GM21360 (cell line): Measurements from ENCODE around the gene AXIN1.
"Not testable (repeated sequence)": the region's sequence is repeated elsewhere in the genome, so short reads cannot be mapped to it uniquely, and the experiment has no call there.

ENCODE experiments used
- ATAC-seq: cut with Tn5 transposase; IDR thresholded peaks from one replicate; pipeline ENCODE4 v1.9.1; 2021; ENCODE audit warnings: mild to moderate bottlenecking, moderate library complexity; ENCODE audit not compliant: unreplicated experiment

AXIN1 gene

DNA sequence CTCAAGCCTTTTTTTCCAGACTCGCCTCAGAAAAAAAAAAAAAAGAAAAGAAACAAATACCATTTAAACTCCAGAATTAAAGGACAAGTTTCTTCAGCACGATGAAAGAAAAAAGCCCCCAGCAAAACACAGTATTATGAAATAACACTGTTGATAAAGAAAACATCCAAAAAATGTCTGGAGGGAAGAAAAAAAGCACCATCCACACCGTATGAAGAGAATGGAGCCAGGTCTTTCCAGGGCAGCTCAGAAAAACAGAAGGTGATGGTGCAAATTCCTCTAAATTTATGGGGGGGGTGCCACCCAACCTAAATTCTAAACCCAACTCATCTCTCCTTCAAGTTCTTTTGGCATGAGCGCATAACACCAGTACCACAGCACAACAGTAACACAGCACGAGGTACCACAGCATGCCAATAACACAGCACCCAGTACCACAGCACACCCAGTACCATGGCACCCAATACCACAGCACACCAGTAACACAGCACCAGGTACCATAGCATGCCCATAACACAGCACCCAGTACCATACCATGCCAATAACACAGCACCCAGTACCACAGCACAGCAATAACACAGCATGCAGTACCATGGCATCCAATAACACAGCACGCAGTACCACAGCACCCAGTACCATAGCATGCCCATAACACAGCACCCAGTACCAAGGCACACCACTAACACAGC is 19.0 kb downstream of the AXIN1 start:
- no peak for ATAC-seq

DNA sequence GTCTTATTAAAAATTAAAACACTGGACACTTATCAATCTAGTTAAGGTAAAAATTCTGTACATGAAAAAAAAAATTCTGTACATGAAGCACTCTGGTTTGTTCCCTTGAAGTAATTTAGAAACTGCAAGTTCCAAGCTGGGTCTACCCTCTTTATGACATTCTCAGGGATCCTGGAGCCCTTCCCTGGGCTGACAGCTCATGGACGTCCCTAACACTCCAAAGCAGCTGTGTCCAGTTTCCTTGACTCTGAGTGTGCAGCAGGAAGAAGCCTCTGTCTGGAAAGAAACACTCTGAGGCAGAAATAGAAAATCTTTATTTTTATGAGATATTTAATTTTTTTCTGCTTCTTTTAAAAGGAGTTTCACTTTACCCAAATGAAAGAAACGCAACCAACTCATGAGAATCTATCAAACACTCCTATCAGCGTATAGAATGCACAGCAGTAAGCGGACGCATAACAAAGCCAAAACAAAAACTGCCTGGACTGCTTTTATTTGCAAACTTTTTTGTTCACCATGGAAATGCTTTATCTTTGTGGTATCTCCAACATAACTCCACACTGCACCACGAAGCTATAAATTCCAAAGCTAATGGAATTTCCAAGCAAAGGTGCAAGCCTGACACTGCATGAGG is 21.2 kb downstream of the AXIN1 start:
- ATAC-seq, result not testable (repeated sequence)

DNA sequence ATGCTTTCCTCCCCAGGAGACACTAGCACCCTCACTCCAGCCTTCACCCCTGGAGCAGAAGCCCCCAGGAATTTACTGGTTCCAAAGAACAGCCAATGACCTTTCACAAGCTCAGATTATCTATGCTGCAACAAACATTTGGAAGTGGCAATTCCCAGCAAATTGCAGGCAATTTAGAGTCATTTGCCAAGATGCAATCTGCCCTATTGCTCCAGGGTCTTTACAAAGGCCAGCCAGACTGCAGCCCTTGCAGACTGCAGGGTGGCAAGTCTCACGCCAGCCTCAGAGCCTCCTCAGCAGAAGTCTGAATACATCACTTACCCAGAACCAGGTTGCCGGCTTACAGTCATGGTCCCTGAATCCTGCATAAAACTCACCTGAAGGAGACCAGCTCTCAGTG is 21.8 kb downstream of the AXIN1 start:
- ATAC-seq, result no peak

- no peak for ATAC-seq
These were observed 27.0 kb downstream of the AXIN1 start for GRCh38 chr16:325375-326145.

- no peak for ATAC-seq
These were observed 27.8 kb downstream of the AXIN1 start for GRCh38 chr16:324451-325334.

- ATAC-seq, result no peak
These were observed 28.4 kb downstream of the AXIN1 start for GRCh38 chr16:324201-324450.

- ATAC-seq, result no peak
These were observed 29.9 kb downstream of the AXIN1 start for GRCh38 chr16:322476-323143.

- ATAC-seq, result no peak
These were observed 31.0 kb downstream of the AXIN1 start for GRCh38 chr16:321532-321931.

- ATAC-seq, result no peak
These were observed 32.3 kb downstream of the AXIN1 start for GRCh38 chr16:320206-320605.

DNA sequence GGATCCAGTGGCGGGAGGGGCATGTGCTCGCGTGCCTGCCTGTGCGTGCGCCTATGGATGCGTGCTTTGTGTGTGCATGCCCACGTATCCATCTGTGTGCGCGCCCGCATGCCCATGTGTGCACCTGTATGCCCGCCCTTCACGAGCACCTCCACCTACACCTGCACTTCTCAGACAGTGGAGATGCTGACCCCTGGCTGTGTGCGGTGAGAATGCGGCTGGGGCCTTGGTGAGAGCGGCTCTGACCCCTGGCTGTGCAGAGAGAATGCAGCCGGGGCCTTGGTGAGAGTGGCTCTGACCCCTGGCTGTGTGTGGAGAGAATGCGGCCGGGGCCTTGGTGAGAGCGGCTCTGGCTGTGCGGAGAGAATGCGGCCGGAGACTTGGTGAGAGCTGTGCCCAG is 33.9 kb downstream of the AXIN1 start:
- no peak for ATAC-seq

GRCh38 chr16:317583-317982 is 34.9 kb downstream of the AXIN1 start:
- no peak for ATAC-seq

DNA sequence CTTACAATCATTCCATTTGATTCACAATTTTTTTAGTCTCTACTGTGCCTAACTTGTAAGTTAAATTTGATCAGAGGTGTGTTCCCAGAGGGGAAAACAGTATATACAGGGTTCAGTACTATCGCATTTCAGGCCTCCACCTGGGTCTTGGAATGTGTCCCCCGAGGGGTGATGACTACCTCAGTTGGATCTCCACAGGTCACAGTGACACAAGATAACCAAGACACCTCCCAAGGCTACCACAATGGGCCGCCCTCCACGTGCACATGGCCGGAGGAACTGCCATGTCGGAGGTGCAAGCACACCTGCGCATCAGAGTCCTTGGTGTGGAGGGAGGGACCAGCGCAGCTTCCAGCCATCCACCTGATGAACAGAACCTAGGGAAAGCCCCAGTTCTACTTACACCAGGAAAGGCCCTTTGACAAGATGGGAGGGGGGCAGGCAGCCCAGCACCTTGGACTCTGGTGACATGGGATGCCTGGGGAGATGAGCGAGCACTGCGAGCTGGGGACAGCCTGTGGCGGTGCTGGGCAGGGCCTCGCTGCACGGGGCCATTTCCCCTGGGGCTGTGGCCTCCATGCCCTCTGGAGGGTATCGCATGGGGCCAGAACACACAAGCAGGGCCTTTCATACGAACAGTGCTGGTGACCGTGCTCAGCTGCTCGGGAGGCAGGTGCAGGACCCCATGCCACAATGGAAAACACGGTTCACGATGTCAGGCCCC is 35.6 kb downstream of the AXIN1 start:
- ATAC-seq, result no peak

DNA sequence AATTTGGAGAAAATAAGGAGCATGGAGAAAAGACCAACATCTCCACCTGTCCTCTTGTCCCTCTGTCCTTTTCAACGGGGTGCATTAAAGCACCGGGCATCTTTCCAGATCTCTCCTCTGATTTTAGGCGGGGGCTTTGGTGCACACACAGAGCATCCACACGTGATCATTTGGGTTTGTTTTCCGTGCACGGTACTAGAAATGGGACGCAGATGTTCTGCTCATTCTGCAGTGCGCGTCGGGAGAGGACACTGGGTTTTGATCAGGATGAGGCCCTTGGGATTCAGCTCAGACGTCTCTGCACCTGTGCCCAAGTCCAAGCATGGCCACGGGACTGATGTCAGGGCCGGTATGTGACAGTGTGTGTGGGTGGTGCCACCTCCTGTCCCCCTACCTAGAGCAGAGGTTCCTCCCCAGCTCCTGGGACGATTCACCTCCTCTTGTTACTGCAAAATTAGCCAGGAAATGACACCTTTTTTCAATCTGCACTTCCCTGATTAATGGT is 37.7 kb downstream of the AXIN1 start:
- no peak for ATAC-seq

GRCh38 chr16:314351-314750 is 38.2 kb downstream of the AXIN1 start:
- ATAC-seq, result no peak

DNA sequence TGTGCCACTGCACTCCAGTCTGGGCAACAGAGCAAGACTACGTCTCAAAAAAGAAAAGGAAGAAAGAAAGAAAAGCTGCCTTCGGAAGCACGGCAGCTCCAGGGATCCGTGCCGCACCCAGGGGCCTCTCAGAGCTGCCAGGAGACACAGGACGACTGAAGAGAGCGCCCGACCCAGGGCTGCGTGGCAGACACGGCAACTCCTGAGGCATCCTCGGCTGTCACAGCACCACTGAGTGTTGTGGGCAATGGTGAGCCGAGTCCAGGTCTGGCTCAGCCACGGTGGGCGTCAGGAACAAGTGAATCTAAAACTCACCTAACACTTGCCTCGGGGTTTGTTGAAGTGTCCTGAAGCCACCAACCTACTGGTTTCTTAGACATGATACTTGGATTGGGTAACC is 40.8 kb downstream of the AXIN1 start:
- ATAC-seq, result no peak

DNA sequence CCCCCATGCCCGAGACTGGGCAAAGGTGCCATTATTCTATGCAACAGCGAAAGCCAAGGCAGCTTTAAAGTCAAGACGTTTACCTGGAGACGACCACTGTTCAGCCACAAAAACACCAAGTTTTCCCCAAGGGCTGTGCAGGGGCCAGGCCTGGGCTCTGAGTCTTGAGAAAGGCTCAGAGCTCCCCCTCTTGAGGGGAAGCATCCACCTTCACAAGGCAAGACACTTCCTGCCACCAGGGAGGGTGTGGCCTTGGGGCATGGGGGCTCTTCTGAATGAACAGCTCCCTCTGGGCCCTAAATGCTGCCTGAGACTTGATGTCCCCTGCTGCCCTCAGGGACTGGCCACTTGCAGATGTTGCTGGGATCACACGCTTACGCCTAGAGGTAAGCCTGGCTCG is 43.0 kb downstream of the AXIN1 start:
- ATAC-seq, result no peak

DNA sequence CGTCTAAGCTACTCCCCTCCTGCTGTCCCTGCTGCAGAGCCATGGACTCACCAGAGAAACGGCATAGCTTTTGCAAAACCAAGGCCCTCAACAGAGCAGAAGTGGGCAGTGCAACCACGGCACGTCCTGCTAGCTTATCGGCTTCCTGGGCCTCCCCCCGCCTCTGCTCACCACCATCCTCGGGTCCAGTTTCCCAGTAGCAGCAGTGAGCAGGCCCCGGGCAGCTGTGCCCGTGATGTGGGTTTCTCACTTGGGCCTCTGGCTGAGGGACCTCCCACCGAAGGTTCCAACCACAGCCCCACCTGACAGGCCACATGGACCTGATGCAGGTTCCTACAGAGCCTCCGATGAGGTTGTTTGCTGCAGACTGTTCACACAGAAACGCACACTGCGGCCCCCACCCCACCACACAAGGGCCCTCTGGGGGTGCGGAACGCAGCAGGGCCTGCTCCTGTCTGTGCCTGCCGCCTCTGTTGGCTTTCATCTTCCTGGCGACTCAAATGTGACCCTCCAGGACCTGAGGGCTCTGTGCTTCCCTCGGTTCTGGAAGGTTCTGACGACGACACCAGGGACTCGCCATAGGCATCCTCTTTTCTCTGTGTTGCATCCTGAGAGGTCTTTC is 44.7 kb downstream of the AXIN1 start:
- no peak for ATAC-seq

- ATAC-seq, result no peak
These were observed 45.6 kb downstream of the AXIN1 start for GRCh38 chr16:306911-307370.

GRCh38 chr16:305916-306626 is 46.5 kb downstream of the AXIN1 start:
- ATAC-seq, result no peak
